Neural progenitor cell (in vitro differentiated cells): ENCODE data around the gene KIF15.

Experiments
- EZH2phosphoT487 ChIP-seq: fragments of 200-600 bp; sonication (generic); IDR thresholded peaks from 2 replicates; pipeline ENCODE4 v1.6.1; 2017; ENCODE audit warnings: antibody characterized with exemption
- TF ChIP-seq, protein P1 (sequence below): fragments of 200-600 bp; sonication (generic); IDR thresholded peaks from 2 replicates; pipeline ENCODE4 v1.5.1; 2017; ENCODE audit warnings: antibody characterized with exemption, mild to moderate bottlenecking

- TF ChIP-seq, protein P1, sequence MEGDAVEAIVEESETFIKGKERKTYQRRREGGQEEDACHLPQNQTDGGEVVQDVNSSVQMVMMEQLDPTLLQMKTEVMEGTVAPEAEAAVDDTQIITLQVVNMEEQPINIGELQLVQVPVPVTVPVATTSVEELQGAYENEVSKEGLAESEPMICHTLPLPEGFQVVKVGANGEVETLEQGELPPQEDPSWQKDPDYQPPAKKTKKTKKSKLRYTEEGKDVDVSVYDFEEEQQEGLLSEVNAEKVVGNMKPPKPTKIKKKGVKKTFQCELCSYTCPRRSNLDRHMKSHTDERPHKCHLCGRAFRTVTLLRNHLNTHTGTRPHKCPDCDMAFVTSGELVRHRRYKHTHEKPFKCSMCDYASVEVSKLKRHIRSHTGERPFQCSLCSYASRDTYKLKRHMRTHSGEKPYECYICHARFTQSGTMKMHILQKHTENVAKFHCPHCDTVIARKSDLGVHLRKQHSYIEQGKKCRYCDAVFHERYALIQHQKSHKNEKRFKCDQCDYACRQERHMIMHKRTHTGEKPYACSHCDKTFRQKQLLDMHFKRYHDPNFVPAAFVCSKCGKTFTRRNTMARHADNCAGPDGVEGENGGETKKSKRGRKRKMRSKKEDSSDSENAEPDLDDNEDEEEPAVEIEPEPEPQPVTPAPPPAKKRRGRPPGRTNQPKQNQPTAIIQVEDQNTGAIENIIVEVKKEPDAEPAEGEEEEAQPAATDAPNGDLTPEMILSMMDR = no peak
- no peak for TF ChIP-seq EZH2phosphoT487
Observed at GRCh38 chr3:44721231-44722102, 40.1 kb upstream of the KIF15 start.
